GOT3 (cell line): ENCODE data around the gene SIDT2.
"Not testable (repeated sequence)": the region's sequence is repeated elsewhere in the genome, so short reads cannot be mapped to it uniquely, and the experiment has no call there.

Experiments
- DNase-seq: peaks from one replicate; lab custom pipeline; 2025; ENCODE audit warnings: mixed read lengths; lab: John Stamatoyannopoulos, UW

The SIDT2 gene

DNA sequence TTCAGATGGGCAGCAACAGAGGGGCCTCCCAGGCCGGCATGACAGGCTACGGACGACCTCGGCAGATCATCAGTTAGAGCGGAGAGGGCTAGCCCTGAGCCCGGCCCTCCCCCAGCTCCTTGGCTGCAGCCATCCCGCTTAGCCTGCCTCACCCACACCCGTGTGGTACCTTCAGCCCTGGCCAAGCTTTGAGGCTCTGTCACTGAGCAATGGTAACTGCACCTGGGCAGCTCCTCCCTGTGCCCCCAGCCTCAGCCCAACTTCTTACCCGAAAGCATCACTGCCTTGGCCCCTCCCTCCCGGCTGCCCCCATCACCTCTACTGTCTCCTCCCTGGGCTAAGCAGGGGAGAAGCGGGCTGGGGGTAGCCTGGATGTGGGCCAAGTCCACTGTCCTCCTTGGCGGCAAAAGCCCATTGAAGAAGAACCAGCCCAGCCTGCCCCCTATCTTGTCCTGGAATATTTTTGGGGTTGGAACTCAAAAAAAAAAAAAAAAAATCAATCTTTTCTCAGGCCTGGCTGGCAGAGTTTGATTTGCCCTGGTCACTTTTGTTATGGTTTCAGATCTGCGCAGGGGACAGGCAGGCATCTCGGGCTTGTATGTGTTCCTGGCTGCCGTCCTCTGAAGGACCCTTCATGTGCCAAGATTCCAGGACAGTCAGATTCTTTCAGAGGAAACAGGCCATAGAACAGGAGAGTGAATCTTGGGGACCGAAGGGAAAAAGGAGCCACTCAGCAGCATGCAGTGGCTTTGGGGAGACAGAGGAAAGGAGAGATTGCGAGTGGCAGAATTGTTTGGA, 25.9 kb downstream of the SIDT2 start:
- DNase-seq: no peak

DNA sequence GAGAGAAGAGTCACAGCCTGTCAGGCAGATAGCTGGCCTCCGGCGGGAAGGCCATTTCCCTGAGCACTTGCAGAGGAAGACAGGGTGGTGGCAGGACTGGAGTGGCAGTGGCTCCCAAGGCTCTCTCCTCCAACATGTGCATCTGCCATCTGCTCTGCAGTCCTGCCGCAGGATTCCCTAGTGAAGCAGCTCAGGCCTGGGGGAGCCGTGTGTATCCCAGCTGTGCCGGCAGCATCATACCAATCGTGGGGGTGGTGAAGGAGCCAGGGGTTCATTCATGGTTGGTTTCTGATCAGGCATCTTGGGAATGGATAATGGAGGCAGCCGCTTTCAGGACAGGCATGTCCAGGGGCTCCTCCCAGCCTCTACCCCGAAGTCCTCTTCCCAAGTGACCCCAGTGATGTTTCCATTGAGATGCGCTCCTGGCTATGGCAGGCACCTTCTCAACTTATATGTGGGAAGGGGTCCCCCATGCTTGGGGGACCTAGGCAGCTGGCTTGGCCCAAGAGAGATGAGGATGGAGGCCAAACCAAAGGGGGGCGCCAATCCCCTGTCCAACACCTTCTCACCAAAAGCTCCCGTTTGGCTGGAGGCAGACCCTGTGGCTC, 26.8 kb downstream of the SIDT2 start:
- no peak for DNase-seq

DNA sequence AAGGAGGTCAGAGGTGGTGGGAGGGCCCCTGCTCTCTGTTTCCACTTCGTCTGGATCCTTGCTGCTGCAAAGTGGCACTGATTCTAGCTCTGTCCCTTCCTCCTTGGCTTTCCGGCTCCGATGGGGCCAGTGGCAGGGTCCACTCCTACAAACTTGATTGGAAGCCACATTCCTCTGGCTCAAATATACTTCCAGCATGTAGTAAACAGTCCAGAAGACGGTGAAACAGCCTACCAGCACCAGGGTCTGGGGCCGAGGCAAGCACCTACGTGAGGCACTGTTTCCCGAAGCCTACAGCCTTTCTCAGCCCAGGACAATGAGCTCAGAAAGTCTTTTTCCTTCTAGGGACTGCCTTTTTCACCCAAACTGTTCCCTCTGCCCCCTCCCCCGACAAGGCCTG, 27.6 kb downstream of the SIDT2 start:
- DNase-seq: not testable (repeated sequence)

GRCh38 chr11:117206859-117207258, 28.3 kb downstream of the SIDT2 start:
- DNase-seq: not testable (repeated sequence)

GRCh38 chr11:117207481-117207880, 28.9 kb downstream of the SIDT2 start:
- not testable (repeated sequence) for DNase-seq

- not testable (repeated sequence) for DNase-seq
Observed at GRCh38 chr11:117208710-117209109, 30.2 kb downstream of the SIDT2 start.

DNA sequence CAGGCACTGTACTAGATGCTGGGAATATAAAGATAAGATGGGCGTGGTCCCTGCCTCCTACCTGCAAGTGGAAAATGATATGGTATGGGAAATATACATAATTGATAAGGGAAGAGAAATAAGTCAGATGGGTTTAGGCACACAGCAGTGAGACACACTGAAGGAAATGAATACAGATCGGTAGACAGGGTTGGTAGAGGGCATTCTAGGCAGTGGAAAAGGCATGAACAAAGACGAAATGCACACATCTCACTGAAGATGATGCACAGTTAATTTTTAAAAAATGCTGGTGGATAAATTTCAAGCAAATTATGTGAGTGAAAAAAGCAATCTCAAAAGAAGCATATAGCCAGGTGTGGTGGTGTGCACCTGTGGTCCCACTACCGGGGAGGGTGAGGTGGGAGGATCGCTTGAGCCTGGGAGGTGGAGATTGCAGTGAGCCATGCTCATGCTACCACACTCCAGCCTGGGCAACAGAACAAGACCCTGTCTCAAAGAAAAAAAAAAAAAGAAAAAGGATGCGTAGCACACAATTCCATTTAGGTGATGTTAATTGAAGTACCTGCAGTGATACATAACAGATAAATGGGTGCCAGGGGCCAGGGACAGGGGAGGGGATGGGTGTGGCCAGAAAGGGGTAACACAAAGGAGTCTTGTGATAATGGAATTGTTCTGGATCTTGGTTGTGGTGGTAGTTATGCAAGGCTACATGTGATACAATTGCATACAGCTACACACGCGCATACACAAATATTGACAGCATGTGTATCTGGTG, 31.0 kb downstream of the SIDT2 start:
- not testable (repeated sequence) for DNase-seq

DNA sequence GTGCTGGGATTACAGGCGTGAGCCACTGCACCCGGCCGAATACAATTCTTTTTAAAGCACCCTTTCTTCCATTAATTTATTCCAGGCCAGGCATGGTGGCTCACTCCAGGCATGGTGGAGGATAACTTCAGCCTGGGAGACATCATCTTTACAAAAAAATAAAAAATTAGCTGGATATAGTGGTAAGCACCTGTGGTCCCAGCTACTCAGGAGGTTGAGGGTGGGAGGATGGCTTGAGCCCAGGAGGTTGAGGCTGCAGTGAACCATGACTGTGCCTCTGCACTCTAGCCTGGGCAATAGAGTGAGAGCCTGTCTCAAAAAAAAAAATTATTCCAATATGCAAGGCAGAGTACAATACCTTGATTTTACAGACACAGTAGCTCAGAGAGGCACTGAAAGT, 32.1 kb downstream of the SIDT2 start:
- DNase-seq: no peak

DNA sequence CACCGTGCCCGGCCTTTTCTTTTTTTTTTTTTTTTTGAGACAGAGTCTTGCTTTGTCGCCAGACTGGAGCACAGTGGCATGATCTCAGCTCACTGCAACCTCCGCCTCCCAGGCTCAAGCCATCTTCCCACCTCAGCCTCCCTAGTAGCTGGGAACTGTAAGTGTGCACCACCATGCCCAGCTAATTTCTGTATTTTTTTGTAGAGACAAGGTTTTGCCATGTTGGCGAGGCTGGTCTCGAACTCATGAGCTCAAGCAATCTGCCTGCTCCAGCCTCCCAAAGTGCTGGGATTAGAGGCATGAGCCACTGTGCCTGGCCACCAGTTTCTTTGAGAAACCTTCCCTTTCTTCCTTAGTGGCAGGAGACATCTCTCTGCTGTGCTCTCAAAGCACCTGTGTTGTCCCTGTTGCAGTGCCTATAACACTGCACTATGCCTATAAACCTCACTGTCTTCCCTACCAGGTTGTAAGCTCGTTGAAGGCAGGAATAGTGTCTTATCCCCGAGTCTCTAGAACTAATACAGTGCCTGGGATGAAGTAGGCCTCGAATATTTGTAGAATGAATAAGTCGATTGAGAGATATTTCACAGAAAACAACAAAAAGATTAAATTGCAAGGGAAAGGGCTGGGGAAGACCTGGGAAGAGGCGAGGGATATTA, 34.3 kb downstream of the SIDT2 start:
- DNase-seq: no peak

DNA sequence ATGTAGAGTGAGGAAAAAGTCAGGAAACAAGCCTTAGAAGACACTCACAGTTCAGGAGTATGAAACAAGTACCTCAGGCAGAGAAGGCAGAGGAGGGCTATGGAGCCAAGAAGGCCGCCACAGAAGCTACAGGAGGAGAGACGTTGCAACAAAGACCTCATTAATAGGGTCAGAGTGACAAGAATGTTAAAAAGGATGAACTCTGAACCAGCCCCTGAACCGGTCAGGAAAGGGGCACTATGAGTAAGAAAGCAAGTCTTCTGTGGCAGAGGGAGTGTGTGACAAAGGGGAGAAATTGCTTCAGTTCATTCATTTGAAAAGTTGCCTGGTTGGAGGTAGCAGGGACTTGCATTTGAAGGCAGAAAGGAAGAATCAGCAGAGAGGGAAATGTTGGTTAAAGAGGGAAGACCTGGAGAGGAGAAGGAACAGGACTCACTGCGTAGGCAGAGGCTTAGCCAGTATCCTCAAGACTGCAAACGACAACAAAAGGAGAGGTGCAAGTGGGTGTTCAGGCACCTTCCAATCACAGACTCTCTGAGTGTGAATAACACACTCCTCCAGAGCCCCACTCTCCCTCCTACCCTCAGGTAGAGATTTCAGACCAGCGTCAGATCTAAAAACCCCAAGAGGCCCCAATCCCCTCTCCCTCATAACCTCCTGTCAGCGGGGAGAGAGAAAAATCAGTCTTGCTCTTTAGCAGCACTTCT, 36.0 kb downstream of the SIDT2 start:
- DNase-seq: no peak

DNA sequence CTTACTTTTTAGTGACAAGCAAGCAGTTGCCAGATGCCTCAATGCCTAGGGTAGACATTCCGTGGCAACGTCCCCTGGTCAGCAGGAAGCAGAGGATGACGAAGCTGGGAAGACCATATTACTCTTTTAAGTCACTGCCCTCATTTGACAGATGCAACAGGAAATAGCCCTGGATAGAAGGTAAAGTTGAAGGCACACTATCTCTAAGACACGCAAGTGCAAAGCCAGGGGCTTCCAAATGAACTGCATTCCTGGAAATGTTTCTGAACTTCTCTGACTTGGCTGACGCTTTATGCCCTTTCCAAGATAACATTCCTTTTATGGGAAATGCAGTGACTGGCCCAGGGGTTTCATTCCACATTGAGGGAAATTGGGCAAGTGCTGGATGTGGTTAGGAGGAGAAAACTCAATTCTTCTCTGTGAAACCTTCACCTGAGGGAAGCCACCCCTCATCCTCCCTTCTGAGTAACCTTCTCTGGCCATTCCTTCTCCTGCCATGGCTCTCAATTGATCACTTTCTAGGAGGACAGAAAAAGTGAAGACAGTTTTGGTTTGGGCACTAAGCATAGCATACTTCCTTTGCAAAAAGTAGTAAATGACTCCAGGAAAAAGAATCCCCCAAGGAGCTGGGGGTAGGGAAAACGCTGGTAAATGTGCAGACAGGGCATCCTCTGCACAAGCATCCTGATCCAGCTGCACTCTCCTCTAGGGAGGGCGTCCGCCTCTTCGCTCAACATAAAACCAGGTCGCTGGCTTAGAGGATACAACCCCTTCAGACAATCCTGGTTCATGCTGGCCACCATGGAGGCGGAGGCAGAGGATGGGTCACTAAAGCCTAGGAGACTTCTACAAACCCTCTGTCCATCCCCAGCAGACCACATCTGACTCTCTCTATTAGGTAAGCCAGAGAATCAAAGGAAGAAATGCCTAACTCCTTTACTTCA, 38.9 kb downstream of the SIDT2 start:
- DNase-seq: no peak

DNA sequence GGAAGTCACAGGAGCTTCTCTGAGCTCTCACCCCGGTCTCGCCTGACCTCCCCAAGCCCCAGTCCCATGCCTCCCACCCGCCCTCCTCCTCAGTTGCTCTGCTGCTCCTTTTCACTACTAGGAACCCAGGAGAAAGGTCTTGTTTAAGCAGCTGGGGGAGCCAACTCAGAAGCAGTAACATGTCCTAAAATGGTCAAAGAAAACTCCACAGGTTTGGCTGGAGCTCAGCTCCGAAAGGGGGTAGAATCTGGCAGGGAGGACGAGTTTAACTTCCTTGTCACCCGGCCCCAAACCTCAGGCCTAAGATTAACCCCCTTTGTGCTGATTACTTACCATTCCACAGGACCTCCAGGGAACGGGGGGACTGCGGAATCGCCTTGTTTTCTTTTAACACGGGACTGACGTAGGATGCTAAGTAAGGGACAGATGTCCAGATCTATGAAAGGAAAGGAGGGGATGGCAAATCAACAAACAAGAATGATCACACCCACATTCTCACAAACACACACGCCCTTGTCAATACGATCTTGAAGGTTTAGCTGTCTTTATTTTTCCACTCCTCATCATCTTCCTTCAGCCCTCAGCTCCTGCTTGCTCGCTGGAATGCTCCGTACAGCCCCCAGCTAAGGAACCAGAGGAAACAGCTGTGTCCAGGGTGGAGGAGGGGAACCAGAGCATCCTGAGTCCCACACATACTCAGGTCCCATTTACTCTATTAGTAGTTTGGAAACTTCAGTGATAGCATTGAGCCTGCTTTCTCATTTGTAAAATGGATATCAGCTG, 39.8 kb downstream of the SIDT2 start:
- no peak for DNase-seq

DNA sequence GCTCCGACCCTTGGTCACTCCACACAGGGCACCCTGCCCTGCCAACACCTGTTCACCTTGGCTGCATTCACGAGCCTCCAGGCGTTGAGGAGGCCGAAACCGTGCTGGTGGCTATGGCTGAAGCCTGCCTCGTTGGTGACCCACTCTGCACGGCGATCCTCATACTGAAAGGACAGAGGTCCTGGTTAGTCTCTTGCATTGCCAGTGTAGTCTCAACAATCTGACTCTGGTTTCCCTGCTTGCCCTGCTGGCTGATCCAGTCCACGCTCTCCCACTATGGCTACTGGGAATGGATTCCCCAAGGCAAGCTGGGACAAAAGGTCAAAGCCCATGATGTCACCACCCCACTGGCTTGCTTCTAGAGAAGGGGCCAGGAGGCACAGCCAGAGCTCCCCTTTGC, 40.5 kb downstream of the SIDT2 start:
- no peak for DNase-seq

DNA sequence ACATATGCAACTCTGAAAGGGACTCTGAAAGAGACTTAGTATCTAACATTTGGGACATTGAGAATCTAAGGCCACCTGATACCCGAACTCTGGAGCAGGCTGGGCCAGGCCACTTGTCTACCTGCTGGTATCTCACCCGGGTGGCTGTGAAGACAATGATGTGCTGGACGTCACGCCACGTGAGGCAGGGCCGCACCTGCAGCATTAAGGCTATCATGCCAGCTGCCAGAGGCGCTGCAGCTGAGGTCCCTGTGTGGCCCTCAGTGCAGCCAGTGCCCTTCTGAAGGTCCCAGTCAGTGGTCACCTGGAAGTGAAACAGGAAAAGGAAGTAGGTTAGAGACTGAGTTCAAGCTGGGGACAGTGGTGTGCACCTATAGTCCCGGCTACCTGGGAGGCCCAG, 40.9 kb downstream of the SIDT2 start:
- DNase-seq: no peak

DNA sequence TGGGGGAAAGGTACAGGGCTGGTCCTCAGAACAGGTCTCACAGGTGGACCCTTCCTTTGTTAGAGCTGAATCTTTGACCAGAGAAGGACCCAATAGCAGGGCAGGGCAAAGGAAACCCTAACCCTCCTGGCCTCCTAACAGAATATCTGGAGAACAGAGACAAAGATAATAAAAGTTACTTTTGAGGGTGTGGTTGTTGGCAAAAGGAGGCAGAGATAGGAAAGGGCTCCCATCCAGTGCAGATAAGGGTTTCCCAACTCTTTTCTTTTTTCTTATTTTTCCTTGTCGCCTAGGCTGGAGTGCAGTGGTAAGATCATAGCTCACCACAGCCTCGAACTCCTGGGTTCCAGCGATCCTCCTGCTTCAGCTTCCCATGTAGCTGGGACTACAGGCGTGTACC, 41.5 kb downstream of the SIDT2 start:
- DNase-seq: no peak

DNA sequence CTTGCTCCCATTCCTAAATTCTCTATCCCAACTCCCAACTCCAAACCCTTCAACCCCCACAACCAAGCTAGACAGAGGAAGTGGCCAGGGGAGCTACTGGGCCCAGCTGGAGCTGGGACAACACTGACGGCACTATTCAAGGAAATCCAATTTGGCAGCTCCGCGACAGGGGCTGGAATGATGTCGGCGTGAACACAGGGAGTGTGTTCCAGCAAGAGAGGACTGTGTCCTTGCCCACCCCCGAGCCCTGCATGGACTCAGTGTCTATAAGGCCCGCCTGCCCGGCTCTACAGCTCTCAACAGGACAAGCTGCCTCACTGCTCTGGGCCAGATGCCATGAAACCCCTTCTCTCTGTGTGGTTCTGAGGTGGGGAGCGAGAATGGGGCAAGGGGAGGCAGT, 42.0 kb downstream of the SIDT2 start:
- DNase-seq: no peak

GRCh38 chr11:117220999-117221774, 42.6 kb downstream of the SIDT2 start:
- no peak for DNase-seq

- DNase-seq: no peak
Observed at GRCh38 chr11:117221775-117222517, 43.4 kb downstream of the SIDT2 start.
